ENCODE data around the gene LZTS2.

The LZTS2 gene

DNA sequence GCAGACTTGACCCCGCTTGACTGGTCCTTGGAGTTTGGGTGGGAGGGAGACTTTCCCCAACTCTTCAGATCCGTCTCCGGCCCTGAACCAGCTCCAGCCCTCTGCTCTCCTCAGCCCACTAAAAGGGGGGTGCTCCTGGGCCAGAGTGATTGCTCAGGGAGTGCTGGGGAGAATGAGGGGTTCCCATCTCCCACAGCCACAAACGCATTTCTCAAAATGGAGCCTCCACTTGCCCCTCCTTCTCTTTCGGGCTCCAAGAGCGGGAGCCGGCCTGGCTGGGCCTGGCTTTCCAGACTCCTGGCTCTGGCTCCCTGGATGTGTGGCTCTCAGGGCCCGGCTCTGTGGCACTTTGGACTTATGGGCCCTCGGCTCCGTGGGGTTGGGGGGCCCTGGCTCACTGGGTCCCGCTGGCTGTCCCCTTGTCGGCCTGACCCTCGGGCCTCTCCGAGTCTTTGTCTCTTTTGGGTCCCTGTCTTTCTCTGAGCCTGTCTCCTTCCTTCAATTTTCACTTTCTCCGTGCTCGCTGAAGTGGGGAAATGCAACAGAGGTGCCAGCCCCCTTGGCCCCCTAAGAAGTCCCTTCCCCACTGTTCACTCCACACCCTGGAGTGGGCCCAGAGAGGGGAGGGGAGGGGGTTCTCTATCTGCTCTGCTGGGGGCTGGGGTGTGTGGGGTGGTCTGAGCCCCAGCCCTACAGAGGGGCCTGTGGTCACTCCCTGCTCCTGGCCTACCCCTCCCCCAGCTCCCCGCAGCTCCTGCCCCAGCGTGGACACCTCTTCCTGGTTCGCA lies 713 bp downstream of the LZTS2 start:
- no peak for DNase-seq

DNA sequence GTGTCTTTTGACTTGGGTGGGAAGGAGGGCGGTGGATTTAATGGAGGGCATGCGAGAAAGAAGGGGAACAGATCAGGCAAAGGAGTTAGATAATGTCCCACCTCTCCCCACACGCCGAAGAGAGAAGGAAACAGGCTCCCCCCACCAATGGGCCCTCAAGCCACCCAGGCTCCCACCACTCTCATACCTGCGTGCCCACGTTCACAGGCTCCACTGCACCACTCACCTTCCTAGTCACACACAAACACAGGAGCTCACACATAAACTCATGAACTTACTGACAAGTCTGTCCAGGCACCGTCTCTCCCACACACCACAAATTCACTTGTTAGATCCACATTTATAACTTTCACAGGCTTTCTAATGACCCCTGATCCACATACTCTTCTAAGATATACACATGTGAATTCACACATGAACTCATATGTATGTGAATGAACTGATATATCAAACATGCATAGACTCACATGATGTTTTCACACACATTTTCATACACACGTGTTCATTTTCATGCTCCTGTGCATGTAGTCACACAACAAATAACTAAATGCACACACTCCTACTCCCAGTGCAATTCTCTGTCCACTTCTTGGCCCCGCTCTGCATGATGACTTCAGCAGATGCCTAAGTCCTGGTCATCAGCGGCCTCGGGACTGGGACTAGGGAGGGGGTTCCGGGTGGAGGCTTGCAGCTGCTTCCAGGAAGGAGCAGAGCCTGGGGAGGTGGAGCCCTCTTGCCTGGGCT lies 1.5 kb downstream of the LZTS2 start:
- no peak for DNase-seq

DNA sequence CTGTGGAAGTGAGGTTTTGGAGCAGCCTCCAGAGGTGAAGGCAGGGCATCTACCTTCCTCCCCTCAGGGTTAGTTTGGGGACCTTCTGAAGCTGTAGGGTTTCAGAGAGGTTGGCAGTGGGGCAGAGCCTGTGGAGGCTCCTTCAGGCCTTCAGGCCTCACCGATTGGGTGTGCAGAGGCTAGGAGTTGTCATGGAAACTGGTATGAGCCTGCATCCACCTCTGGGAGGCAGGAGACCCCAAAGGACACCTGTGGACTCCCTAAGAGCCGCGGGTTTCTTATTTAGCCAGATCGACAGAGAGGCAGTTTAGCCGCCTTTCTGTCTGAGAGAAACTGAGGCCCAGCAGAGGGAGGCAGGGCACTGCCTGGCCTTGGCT lies 2.0 kb downstream of the LZTS2 start:
- no peak for DNase-seq

DNA sequence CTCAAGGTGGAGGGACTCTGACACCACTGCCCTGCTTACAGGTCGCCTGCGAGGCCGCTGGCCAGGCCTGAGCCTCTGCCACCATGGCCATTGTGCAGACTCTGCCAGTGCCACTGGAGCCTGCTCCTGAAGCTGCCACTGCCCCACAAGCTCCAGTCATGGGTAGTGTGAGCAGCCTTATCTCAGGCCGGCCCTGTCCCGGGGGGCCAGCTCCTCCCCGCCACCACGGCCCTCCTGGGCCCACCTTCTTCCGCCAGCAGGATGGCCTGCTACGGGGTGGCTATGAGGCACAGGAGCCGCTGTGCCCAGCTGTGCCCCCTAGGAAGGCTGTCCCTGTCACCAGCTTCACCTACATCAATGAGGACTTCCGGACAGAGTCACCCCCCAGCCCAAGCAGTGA lies 2.8 kb downstream of the LZTS2 start:
- DNase-seq: no peak

DNA sequence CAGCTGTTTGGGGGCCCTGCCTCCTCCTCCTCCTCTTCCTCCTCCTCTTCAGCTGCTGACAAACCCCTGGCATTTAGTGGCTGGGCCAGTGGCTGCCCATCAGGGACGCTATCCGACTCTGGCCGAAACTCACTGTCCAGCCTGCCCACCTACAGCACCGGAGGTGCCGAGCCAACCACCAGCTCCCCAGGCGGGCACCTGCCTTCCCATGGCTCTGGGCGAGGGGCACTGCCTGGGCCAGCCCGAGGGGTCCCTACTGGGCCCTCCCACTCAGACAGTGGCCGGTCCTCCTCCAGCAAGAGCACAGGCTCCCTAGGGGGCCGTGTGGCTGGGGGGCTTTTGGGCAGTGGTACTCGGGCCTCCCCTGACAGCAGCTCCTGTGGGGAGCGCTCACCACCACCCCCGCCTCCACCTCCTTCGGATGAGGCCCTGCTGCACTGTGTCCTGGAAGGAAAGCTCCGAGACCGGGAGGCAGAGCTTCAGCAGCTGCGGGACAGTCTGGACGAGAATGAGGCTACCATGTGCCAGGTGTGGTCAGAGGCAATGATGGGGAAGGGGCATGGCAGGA lies 4.1 kb downstream of the LZTS2 start:
- no peak for DNase-seq

DNA sequence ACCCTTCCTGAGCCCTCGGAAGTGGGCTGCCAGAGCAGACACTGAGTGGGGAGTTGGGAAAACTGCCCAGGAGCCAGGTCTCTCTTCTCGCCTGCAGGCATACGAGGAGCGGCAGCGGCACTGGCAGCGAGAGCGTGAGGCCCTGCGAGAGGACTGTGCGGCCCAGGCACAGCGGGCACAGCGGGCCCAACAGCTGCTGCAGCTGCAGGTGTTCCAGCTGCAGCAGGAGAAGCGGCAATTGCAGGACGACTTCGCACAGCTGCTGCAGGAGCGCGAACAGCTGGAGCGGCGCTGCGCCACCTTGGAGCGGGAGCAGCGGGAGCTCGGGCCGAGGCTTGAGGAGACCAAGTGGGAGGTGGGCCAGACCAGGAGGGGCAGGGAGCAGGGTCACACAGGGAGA lies 5.8 kb downstream of the LZTS2 start:
- no peak for DNase-seq

DNA sequence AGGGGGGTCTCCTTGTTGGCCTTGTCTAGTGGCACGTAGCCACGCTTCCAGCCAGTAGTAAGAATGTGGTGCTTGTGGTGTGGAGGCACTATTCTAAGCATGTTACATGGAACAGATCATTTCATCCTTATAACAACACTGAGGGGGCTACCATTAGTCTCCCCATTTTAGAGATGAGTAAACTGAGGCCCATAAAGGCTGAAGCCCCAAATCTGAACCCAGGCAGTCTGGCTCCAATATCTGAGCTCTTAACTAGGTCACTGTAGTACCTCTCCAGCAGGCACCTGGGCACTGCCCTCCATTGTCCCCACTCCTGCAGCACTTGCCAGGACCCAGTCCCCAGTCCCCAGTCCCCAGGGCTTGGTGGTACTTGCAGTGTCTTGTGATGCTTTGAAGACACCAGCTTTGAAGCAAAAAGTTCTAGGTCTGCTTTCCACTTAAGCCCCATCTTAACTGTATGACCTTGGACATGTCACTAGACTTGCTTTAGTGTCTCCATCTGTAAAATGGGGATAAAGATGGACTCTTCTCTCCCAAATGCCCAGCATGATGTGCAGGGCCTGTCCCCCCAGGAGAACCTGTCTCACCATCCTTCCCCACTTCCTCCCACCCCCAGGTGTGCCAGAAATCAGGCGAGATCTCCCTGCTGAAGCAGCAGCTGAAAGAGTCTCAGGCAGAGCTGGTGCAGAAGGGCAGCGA lies 6.4 kb downstream of the LZTS2 start:
- no peak for DNase-seq

DNA sequence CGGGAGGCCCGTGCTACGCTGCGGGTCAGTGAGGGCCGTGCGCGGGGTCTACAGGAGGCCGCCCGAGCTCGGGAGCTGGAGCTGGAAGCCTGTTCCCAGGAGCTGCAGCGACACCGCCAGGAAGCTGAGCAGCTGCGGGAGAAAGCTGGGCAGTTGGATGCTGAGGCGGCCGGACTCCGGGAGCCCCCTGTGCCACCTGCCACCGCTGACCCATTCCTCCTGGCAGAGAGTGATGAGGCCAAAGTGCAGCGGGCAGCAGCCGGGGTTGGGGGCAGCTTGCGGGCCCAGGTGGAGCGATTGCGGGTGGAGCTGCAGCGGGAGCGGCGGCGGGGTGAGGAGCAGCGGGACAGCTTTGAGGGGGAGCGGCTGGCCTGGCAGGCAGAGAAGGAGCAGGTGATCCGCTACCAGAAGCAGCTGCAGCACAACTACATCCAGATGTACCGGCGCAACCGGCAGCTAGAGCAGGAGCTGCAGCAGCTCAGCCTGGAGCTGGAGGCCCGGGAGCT lies 7.0 kb downstream of the LZTS2 start:
- DNase-seq: no peak

DNA sequence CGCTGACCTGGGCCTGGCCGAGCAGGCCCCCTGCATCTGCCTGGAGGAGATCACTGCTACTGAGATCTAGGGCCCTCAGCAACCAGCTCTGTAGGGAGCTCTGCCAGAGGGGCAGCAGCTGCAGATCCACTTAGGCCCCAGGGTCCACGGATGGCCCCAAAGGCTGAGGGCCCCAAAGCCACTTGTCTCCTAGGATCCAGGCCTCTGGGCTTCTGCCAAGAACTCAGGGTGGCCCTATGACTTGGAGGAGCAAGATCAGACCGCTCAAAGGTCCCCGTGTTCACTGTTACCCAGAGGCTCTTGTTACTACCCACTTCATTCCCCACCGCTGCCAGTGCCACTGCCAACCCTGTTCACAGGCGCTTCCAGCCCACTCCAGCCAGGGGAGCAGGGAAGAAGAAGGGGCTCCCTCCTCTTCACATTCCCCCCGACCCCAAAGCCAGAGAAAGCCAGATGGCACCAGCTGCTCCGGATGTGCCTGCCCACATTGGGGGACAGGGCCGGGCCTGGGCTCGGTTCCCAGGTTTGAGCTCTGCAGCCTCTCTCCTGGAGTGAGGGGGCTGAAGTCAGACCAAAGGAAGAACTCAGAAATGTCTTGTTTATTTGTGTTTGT lies 7.6 kb downstream of the LZTS2 start:
- DNase-seq: no peak

DNA sequence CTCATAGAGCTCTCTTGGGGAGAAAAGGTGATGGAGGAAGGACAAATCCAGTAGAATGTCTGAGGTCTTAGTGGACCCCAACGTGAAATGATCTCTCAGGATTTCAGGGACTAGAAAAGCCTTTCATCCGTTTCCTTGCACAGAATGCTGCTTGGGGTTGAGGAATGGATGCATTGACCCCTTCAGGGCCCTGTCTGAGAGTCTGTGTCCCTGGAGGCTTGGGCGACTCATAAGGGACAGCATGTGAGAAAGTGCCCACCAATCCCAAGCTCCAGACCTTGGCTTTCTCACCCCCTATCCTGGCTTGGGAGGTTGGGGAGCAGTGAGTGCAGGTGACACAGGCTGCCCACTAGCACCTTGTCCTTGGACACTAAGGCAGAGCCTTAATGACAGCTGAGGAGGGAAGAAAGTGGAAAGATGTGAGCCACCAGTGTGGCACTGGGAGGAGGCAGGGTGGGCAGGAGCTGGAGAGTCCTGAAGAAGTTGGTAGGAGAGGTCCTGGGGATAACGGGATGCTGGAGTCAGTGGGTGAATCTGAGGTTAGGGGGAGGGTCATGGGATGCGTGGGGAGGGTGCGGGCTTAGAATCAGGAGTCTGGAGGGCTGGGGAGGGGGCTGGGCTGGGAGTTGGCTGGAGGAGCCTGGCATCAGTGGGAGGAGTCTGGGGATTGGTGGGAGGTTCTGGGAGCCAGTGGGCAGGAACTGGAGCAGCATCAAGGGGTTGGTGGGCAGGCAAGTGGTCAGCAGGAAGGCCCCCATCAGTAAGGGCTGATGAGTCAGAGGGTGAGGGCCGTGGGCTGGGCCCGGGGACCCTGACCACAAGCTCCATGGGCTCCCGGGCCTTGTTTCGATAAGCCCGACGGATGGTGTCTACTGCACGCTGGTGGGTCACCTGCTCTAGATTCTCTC lies 8.6 kb downstream of the LZTS2 start:
- no peak for DNase-seq

DNA sequence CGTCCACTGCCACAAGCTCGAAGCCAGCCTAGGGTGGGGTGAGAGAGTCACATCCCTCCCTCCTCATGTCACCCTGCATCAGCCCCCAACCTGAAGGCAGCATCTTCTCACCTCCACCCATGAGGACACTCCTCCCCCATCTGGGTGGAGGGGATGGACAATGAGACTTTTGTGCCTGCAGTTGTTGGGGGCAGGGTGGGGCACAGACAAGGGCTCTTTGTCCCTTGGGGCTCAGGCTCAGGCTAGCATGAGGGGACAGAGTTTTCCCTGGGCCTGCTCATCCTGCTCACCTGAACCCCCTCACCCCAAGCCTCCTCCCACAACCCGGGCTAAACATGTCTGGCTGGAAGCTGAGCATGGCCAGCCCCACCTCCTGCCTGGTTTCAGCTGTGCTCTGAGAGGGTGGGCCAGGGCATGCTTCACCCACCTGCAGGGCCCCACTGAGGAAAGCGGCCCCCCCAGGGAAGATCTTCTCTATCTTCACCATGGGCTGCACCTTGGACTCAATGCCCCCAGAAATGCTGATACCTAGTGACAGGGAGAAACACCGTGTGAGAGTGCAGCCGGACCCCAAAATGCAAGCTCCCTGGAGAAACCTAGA lies 9.3 kb downstream of the LZTS2 start:
- no peak for DNase-seq

DNA sequence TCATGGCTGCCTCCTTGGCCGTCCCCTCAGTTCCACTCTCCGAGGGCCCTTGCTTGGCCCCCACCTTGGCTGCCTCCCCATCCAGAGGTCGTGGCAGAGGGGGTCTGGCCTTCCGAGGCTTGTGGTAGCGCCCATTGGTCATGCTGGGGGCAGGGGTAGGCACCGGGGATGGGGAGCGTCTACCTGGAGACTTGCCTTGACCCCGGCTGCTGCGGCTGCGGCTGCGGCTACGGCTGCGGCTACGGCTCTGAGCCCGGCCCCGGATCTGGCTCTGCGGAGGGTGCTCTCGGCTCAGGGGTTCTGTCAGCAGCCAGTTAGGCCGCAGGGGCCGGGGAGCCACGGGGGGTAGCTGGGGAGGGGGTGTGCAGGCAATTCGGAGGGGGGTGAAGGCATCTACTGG lies 10.7 kb downstream of the LZTS2 start:
- DNase-seq: no peak

DNA sequence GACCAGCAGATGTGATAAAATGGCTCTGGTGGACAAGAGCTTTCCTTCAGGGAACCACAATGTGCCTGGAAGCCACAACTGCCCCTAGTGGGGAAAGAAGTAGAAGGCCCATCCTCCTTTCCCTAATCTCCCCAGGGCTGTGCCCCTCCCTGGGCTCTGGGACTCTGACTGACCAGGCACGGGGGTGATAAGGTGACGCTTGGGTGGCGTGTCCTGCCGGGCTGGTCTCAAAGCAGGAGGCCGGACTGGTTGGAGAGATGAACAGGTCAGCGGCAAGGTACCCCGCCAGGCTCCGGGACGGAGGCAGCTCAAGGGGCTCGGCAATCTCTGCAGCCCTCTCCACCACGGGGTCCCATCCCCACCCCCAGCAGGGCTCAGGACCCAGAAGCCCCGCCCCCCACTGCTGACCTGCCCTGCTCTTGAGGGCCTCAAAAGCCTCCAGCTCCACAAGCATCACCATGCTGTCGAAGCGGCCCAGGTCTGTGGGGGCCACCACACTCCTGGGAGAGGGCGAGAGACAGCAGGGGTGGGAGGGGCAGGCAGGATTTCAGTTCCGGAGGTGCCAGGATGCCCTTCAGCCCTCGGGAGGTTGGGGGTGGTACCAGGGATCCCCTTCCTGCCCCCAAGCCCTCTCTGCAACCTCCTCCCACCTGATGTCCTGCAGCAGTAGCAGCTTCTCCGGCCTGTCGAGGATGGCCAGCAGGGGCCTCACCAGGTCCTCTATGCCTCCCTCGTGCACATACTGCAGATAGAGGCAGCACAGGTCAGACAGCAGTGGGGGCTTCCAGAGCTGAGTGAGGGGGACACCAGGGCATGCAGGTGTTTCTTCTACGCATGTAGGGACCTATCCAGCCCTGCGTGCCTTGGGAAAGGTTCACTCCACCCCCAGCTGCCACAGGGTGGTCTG lies 12.2 kb downstream of the LZTS2 start:
- DNase-seq: no peak

DNA sequence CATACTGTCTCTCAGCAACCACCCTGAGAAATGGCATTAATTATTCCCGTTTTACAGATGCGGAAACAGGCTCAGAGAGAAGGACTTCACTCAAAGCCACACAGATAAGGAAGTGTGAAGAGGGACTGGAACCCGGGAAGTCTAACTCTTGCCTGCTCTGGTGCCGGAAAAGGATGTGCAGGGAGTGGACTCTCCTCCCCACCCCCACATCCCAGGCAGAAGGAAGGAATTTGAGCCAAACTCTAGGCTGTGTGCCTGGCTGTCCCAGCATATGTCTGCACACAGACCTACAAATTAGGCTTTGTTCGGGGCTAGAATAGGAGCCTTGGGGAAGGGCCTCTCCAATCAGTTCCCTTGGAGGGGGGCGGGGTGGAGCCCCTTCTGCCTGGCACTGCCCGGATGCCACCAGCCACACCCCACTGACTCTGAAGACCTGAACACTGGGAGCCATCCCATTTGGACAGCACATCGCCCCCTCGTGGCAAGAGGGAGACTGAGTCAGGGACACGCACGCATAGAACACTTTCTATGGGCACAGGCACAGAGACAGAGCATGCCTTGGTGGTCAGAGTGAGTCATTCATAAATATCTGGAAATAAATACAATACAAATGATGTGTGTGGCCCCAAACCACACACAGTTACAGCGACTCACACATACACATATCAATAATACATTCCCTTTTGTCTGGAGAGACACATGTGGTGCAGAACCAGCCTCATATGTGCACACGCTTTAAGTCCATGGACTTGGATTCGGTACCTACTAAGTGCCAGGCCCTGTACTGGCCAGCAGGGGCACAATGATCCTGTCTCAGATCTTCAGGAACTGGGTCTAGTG lies 13.1 kb downstream of the LZTS2 start:
- peak in 1 of 2 experiments; percentile 76 for DNase-seq

DNA sequence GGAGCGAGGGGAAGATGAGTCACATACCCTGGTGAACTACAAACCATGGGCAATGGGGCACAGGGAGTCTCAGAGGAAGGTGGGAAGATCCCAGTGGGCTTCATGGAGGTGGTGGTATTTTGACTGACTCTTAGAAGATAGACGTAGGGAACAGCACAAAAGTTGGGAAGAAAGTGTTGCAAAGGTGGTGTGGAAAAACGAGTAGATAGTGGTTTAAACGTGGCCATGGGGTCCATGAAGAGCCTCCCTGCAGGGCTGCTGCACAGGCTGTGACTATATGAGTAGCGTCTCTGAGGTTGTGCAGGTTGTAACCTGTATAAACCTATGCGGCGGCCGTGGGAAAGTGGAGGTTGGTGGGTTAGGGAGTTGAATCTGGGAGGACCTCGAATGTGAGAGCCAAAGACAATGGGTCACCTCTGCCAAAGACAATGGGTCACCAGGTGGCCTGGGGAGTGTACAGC lies 13.8 kb downstream of the LZTS2 start:
- DNase-seq: no peak

DNA sequence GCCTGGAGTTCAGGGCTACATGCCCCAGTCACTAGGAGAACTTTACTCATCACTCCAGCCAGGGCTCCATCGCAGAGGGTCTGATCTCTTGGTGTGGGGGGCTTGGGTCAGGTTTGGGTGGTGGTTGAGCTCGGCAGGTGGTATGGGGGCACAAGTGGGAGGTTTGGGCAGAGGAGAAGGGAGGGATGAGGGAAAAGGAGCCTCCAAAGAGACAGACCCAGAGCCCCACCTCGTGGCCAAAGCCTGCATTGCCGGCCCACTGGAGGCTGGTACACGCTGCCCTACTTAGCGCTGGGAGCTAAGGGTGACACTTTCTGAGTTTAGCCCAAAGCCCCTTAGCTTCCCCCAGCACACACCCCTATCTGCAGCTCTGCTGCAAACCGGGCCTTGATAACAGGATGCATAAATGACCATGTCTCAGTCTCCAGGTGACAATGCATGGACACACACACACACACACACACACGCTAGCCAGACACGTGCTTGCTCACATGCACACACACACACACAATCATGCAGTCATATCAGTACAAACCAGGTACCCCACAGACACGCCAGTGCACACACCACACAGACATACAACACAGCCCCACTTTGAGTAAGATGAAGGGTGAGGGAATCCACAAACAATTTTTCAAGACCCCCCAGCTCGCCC lies 14.7 kb downstream of the LZTS2 start:
- DNase-seq: peak in 1 of 2 experiments; percentile 58

DNA sequence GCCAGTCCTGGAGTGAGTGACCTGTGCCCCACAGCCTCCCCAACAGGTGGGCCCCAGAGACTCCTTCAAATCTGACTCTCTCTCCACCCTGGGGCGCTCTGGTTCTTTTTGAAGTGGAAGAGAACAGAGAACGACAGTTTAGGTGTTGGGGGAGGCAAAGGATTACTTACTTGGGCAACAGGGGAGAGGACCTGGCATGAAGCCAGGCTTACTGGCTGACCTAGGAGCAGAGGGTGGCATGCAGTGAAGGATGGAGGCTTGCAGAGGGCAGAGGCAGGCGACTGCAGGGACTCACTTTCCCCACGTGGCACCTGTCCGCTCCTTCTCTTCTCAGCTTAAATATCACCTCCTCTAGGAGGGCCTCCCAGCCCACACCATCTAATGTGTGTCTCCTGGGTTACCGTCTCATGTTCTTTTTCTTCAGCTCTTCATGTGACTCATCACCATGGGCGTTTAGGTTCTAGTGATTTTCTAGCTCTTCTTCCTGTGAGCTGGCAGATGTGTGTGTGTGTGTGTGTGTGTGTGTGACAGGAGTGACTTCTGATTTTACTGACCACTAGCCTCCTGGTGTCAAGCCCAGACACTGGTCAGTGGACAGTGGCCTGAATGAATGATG lies 15.5 kb downstream of the LZTS2 start:
- no peak for DNase-seq

DNA sequence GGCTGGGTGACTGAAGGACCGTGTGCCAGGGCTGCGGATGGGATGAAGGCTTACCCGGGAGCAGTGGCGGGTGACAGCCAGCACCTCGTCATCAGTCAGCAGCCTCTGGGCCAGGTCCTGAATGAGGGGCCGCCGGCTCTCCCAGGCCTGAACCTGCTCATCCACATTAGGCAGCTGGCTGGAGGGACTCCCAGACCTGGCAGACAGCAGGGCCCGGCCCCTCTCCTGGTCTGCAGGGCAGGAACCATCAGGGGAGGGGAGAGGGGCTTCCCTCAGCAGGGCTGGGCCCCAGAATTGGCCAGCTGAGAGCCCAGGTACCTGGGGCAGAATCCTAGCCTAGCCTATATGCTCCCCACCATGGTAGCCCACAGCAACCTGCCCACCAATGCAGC lies 16.0 kb downstream of the LZTS2 start:
- no peak for DNase-seq
